Measurements from ENCODE around the gene GNB4. TPM values are rescaled to one million over a fixed set of nuclear protein-coding genes. Genes with fewer than 3 reads are reported as not detected.

The GNB4 gene
- total RNA-seq, 4 donors from 2014 or later: 18.2 to 110 (median 47.8) TPM

- H3K36me3 ChIP-seq: no peaks in the 10 kb centered on the region
- no peaks in the 10 kb centered on the region for H3K4me1 ChIP-seq
- no peak for DNase-seq
- no peaks in the 10 kb centered on the region for H3K9me3 ChIP-seq
- H3K27me3 ChIP-seq: no peaks in the 10 kb centered on the region
- no peak overlapping the region for H3K27ac ChIP-seq
- TF ChIP-seq POLR2A (IDR thresholded peaks at IDR 0.05) (no peak), CTCF (IDR thresholded peaks at IDR 0.05) (no peak)
- H3K4me3 ChIP-seq: no peak overlapping the region
- intact Hi-C loops (cut with DNase I; ENCODE audit: low total_unique reads): no loop called here
Measured at GRCh38 chr3:179463319-179463718, 12.0 kb upstream of the GNB4 start.

GRCh38 chr3:179460260-179460659 lies 9.0 kb upstream of the GNB4 start:
- DNase-seq: no peak
- Histone ChIP-seq H3K4me3 (no peak overlapping the region), H3K36me3 (no peaks in the 10 kb centered on the region), H3K9me3 (no peaks in the 10 kb centered on the region), H3K27me3 (no peaks in the 10 kb centered on the region), H3K27ac (no peak overlapping the region), H3K4me1 (no peaks in the 10 kb centered on the region)
- TF ChIP-seq CTCF (IDR thresholded peaks at IDR 0.05) (no peak), POLR2A (IDR thresholded peaks at IDR 0.05) (no peak)
- intact Hi-C loops (cut with DNase I; ENCODE audit: low total_unique reads): no loop called here

- H3K4me1 ChIP-seq: no peaks in the 10 kb centered on the region
- TF ChIP-seq CTCF (IDR thresholded peaks at IDR 0.05) (no peak), POLR2A (IDR thresholded peaks at IDR 0.05) (no peak)
- H3K4me3 ChIP-seq: no peak overlapping the region
- DNase-seq: no peak
- intact Hi-C loops (cut with DNase I; ENCODE audit: low total_unique reads): loop anchor here (10.0 kb wide), 1 partner anchor 109 kb away; the partner anchor contains the start of gene ACTL6A
- H3K36me3 ChIP-seq: no peaks in the 10 kb centered on the region
- H3K27ac ChIP-seq: no peak overlapping the region
- no peaks in the 10 kb centered on the region for H3K27me3 ChIP-seq
- no peaks in the 10 kb centered on the region for H3K9me3 ChIP-seq
Measured at GRCh38 chr3:179455954-179456353, 4.7 kb upstream of the GNB4 start.

- H3K4me1 ChIP-seq: no peaks in the 10 kb centered on the region
- TF ChIP-seq POLR2A (IDR thresholded peaks at IDR 0.05): no peak
- TF ChIP-seq CTCF (IDR thresholded peaks at IDR 0.05): no peak
- intact Hi-C loops (cut with DNase I; ENCODE audit: low total_unique reads): loop anchor here (10.0 kb wide), 1 partner anchor 110 kb away; the partner anchor contains the start of gene ACTL6A
- DNase-seq: no peak
- no peak overlapping the region for H3K27ac ChIP-seq
- no peaks in the 10 kb centered on the region for H3K27me3 ChIP-seq
- H3K9me3 ChIP-seq: no peaks in the 10 kb centered on the region
- no peak overlapping the region for H3K4me3 ChIP-seq
- no peaks in the 10 kb centered on the region for H3K36me3 ChIP-seq
Measured at GRCh38 chr3:179454887-179455286, 3.6 kb upstream of the GNB4 start.

GRCh38 chr3:179453967-179454366 lies 2.7 kb upstream of the GNB4 start:
- Histone ChIP-seq H3K27me3 (no peaks in the 10 kb centered on the region), H3K36me3 (no peaks in the 10 kb centered on the region), H3K4me1 (no peaks in the 10 kb centered on the region), H3K4me3 (no peak overlapping the region), H3K27ac (no peak overlapping the region), H3K9me3 (no peaks in the 10 kb centered on the region)
- no peak for TF ChIP-seq CTCF (IDR thresholded peaks at IDR 0.05)
- TF ChIP-seq POLR2A (IDR thresholded peaks at IDR 0.05): no peak
- no peak for DNase-seq
- intact Hi-C loops (cut with DNase I; ENCODE audit: low total_unique reads): loop anchor here (10.0 kb wide), 1 partner anchor 111 kb away; the partner anchor contains the start of gene ACTL6A
